Skin epidermis (tissue), 12 donors: ENCODE data around the gene RECQL5.

Experiments
- H3K27ac ChIP-seq, 21 experiments: fragments of 200-600 bp; sonication (generic) in 11 of 21; one replicate each; pipeline ENCODE4 v1.5.0; 2020; ENCODE audit warnings: mild to moderate bottlenecking in 3 of 21, inconsistent platforms in 2 of 21, moderate library complexity in 2 of 21
- H3K4me3 ChIP-seq, 7 experiments: fragments of 200-600 bp; sonication (generic) in 2 of 7; one replicate each; pipeline ENCODE4 v1.5.0; 2020; ENCODE audit warnings: inconsistent platforms in 2 of 7, mild to moderate bottlenecking in 2 of 7, moderate library complexity in 1 of 7

The RECQL5 gene

GRCh38 chr17:75624714-75625345, 42.1 kb downstream of the RECQL5 start:
- H3K4me3 ChIP-seq: no peak overlapping the region
- no peak overlapping the region for H3K27ac ChIP-seq

GRCh38 chr17:75624021-75624420, 42.9 kb downstream of the RECQL5 start:
- Histone ChIP-seq H3K4me3 (no peak overlapping the region), H3K27ac (no peak overlapping the region)

- Histone ChIP-seq H3K27ac (no peak overlapping the region), H3K4me3 (no peak overlapping the region)
Observed at GRCh38 chr17:75623386-75623785, 43.6 kb downstream of the RECQL5 start.

DNA sequence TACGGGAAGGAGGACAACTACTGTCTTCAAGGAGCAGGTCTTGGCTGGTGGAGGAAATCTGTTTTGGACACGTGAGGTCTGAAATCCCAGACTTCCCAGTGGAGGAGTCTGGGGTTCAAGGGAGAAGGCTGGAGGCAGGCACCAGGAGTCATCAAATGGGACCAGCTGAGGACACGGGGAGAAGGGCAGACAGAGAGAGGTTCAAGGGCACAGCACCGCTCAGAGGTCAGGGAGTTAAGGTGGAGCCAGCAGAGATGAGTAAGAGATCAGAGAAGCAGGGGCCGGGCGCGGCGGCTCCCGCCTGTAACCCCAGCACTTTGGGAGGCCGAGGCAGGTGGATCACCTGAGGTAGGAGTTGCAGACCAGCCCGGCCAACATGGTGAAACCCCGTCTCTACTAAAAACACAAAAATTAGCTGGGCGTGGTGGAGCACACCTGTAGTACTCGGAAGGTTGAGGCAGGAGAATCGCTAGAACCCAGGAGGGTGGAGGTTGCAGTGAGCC, 44.1 kb downstream of the RECQL5 start:
- H3K27ac ChIP-seq: no peak overlapping the region
- no peak overlapping the region for H3K4me3 ChIP-seq

GRCh38 chr17:75622076-75622475, 44.9 kb downstream of the RECQL5 start:
- H3K4me3 ChIP-seq: no peak overlapping the region
- no peak overlapping the region for H3K27ac ChIP-seq

DNA sequence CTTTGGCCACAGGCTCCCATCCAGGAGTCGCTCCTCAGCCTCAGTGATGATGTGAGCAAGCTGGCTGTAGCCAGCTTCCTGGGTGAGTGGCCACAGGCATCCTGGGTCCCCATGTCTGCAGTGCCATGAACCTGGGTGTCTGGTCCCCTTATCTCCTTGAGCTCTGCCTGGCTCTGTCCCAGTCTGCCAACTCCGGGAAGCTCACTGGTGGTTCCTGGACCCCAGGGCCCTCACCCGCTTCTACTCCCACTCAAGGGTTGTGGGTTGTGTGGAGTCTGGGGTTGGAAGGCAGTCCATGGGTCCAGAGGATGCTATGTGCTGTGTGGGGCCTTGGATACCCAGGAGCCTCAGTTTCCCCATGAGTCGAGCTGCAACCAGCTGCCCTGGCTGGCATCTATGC, 45.5 kb downstream of the RECQL5 start:
- H3K27ac ChIP-seq: no peak overlapping the region
- no peak overlapping the region for H3K4me3 ChIP-seq

DNA sequence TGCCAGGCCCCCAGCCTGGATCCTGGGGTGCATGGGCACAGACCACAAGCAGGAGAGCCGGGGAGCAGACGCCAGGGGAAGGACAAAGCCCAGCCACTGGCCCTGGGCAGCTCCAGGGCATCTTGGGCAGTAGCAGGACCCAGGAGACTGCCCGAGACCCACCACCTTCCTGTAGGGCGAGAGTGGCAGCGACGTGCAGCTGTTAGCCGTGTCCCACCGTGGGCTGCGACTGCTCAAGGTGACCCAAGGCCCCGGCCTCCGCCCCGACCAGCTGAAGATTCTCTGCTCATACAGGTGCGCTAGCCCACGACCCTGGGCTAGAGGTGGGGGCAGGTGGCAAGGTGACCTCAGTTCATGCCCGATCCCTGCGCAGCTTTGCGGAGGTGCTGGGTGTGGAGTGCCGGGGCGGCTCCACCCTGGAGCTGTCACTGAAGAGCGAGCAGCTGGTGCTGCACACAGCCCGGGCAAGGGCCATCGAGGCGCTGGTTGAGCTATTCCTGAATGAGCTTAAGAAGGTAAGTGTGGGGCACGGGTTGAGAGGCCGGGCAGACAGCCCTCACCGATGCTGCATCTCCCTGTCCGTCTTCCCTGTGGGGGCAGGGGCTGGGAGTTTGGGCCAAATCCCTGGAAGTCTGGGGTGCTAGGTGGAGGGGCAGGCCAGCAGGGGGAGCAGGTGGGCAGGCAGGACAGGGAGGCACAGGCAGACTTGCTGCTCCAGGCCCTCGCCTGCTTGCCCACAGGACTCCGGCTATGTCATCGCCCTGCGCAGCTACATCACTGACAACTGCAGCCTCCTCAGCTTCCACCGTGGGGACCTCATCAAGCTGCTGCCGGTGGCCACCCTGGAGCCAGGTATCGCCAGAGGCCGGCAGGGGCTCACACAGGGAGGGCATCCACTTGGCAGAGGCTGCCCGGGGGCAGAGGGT, 47.2 kb downstream of the RECQL5 start:
- no peak overlapping the region for H3K27ac ChIP-seq

DNA sequence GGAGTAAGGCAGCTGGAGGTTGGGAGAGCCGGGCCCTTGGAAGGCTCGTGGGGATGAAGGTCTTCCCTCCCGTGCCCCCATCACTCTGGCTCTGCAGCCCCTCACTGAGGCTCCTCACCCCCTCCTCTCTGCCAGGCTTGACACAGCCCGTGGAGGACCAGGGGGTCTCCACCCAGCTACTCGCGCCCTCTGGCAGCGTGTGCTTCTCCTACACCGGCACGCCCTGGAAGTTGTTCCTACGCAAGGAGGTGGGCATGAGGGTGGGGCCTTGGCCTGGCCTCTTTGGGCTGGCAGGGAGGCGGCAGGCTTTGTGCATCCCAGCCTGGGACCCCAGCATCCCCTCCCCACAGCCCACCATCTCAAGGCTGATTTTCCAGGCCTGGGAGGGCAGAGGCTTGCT, 49.3 kb downstream of the RECQL5 start:
- Histone ChIP-seq H3K4me3 (no peak overlapping the region), H3K27ac (no peak overlapping the region)

More for the DNA sequence above, 47.2 kb downstream of the RECQL5 start:
- no peak overlapping the region for H3K4me3 ChIP-seq

- Histone ChIP-seq H3K27ac (no peak overlapping the region), H3K4me3 (no peak overlapping the region)
Observed at GRCh38 chr17:75617218-75617617, 49.7 kb downstream of the RECQL5 start.

DNA sequence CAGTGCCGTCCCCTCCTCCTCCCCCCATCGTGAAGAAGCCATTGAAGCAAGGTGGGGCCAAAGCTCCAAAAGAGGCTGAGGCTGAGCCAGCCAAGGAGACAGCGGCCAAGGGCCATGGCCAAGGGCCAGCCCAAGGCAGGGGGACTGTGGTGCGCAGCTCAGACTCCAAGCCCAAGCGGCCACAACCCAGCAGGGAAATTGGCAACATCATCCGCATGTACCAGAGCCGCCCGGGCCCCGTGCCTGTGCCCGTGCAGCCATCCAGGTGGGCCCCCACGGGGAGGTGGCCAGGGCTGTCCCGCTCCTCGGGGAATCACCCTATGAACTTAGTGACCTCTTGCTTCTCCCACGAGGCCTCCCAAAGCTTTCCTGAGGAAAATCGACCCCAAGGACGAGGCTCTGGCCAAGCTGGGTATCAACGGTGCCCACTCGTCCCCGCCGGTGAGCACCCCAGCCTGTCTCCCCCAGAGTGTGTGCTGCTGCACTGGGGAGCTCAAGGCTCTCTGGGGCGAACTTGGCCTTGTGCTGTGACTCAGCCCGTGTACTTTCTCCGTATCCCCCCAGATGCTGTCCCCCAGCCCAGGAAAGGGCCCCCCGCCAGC, 50.3 kb downstream of the RECQL5 start:
- H3K27ac ChIP-seq: no peak overlapping the region

GRCh38 chr17:75615301-75615700, 51.7 kb downstream of the RECQL5 start:
- H3K27ac ChIP-seq: no peak overlapping the region
- no peak overlapping the region for H3K4me3 ChIP-seq

More for the DNA sequence above, 50.3 kb downstream of the RECQL5 start:
- H3K4me3 ChIP-seq: no peak overlapping the region

- Histone ChIP-seq H3K27ac (no peak overlapping the region), H3K4me3 (no peak overlapping the region)
Observed at GRCh38 chr17:75614556-75615270, 52.2 kb downstream of the RECQL5 start.

GRCh38 chr17:75614006-75614405, 52.9 kb downstream of the RECQL5 start:
- H3K4me3 ChIP-seq: no peak overlapping the region

DNA sequence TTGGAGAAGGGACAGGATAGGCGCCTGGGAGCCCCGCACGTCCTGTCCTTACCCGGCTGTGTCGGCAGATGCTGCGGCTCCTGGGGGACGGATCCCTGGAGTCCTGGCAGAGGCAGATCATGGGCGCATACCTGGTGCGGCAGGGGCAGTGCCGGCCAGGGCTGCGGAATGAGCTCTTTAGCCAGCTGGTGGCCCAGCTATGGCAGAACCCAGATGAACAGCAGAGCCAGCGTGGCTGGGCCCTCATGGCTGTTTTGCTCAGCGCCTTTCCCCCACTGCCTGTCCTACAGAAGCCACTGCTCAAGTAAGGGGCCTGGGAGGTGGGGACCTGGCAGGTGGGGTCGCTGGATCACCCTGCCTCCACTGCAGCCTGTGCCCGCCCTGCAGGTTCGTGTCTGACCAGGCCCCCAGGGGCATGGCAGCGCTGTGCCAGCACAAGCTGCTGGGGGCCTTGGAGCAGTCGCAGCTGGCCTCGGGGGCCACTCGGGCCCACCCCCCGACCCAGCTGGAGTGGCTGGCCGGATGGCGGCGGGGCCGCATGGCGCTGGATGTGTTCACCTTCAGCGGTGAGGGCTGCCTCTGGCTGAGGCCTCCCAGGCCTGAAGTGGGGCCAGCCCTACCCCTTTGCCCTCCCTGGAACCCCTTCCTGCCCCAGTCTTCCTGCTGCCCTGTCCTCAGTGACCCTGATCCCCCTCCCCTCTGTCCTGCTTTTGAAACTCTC, 53.9 kb downstream of the RECQL5 start:
- no peak overlapping the region for H3K4me3 ChIP-seq

More at GRCh38 chr17:75614006-75614405, 52.9 kb downstream of the RECQL5 start:
- no peak overlapping the region for H3K27ac ChIP-seq

GRCh38 chr17:75611851-75612429, 55.0 kb downstream of the RECQL5 start:
- no peak overlapping the region for H3K27ac ChIP-seq
- no peak overlapping the region for H3K4me3 ChIP-seq

More for the DNA sequence above, 53.9 kb downstream of the RECQL5 start:
- no peak overlapping the region for H3K27ac ChIP-seq

- Histone ChIP-seq H3K27ac (peak overlapping the region in 1 of 21 experiments; percentile 63), H3K4me3 (no peak overlapping the region)
Observed at GRCh38 chr17:75610103-75610984, 56.6 kb downstream of the RECQL5 start.

DNA sequence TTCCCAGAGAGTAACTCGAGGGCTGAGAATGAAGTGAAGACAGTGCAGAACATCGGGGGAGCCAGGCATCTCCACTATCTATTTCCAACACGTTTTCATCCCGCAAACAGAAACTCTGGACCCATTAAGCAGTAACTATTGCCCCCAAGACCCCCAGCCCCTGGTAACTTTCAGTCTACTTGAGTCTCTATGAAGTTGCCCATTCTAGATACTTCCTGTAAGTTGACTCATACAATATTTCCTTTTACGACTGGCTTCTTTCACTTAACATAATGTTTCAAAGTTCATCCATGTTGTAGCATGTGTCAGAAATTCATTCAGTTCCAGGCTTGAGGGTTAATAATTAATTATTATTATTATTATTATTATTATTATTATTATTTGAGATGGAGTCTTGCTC, 59.9 kb downstream of the RECQL5 start:
- no peak overlapping the region for H3K27ac ChIP-seq
- no peak overlapping the region for H3K4me3 ChIP-seq

- Histone ChIP-seq H3K4me3 (no peak overlapping the region), H3K27ac (no peak overlapping the region)
Observed at GRCh38 chr17:75605790-75606189, 61.2 kb downstream of the RECQL5 start.
